LNCAP (cell line): ENCODE measurements around the gene DNAJC8.

ENCODE experiments used
- CTCF ChIP-seq: fragments of 450-650 bp; IDR thresholded peaks from 2 replicates; pipeline ENCODE4 v1.5.1; 2017; ENCODE audit warnings: mild to moderate bottlenecking

Gene DNAJC8

GRCh38 chr1:28197682-28198415, 35.0 kb downstream of the DNAJC8 start:
- no peak for TF ChIP-seq CTCF

DNA sequence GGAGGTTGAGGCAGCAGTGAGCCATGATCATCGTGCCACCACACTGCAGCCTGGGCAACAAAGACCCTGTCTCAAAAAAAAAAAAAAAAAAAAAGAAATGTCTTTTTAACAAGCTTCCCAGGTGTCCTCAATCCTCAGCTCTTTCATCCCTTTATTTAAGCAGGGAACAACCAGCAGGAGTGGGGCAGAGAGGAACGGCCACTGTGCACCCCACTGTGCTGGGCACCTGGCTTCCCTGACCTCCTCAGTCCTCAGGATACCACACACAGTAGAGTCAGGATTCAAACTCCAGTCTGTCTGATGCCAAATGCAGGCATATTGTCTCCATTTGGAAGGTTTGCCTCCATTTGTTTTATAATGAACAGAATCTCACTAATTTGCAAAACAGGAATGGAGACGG, 36.5 kb downstream of the DNAJC8 start:
- no peak for TF ChIP-seq CTCF

GRCh38 chr1:28195780-28196179, 37.0 kb downstream of the DNAJC8 start:
- no peak for TF ChIP-seq CTCF

- no peak for TF ChIP-seq CTCF
Measured at GRCh38 chr1:28194326-28195035, 38.3 kb downstream of the DNAJC8 start.

GRCh38 chr1:28193701-28194161, 39.1 kb downstream of the DNAJC8 start:
- no peak for TF ChIP-seq CTCF

- TF ChIP-seq CTCF: no peak
Measured at GRCh38 chr1:28190996-28191645, 41.7 kb downstream of the DNAJC8 start.

DNA sequence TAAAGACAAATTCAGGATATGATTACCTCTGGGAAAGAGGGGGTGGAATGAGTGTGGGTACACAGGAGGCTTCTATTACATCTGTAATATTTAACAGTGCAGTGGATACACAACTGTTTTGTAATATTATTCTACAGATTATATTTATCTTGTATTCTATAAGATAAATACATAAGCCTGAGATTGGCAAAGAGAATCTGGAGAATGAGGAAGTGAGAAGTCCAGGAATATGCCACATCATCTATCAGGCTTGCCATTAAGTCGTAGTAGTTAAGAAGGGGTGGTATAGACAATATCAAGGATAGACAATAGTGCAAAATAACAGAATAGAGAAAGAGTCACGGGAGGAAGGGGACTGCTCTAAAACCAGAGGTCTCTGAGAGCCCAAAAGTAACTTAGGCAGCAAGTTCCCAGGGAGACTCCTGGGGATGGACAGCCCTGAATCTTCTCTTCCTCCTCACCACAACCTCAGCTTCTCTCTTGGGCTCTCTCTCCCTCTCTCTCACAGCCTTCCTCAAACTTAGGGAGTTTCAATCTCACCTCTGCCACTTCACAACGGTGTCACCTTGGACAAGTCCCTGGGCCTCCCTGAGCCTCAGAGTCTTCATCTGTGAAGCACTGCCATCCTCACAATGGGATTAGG, 42.4 kb downstream of the DNAJC8 start:
- TF ChIP-seq CTCF: no peak
